ENCODE results near the gene ULBP3. TPM values are rescaled to one million over a fixed set of nuclear protein-coding genes. Genes with fewer than 3 reads are reported as not detected.

Gene ULBP3
- total and polyA plus RNA-seq, 2 of the 4 experiments (the other 2 are of a cell fraction) = 11.1 to 35.1 TPM

- Histone ChIP-seq H3K27ac (ENCODE audit: insufficient read depth, low read length) (no peak overlapping the region), H2AK5ac (ENCODE audit: low read depth, low read length) (no peak overlapping the region), H3K4ac (ENCODE audit: low read depth, low read length) (no peak overlapping the region), H3K14ac (replicated peaks; ENCODE audit: low read depth, low read length) (no peak overlapping the region), H3K27me3 (ENCODE audit: control insufficient read depth, insufficient read depth, low read length) (peaks cover 84% of the 10 kb centered on the region), H2BK120ac (ENCODE audit: low read depth, low read length) (no peak overlapping the region), H3K4me2 (ENCODE audit: low read depth, low read length) (no peak overlapping the region), H4K20me1 (ENCODE audit: insufficient read depth, low read length) (no peaks in the 10 kb centered on the region), H2BK20ac (ENCODE audit: low read depth, low read length) (no peak overlapping the region), H2BK5ac (ENCODE audit: low read depth, low read length, poor library complexity, severe bottlenecking) (no peak overlapping the region), H4K91ac (ENCODE audit: insufficient read depth, low read depth, low read length) (no peak overlapping the region), H3K4me3 (ENCODE audit: insufficient read depth, low read depth, low read length) (no peak overlapping the region), H3K4me1 (ENCODE audit: control insufficient read depth, insufficient read depth, low read length) (peaks cover 3% of the 10 kb centered on the region; the same call in 1 of the 2 replicates), H2BK15ac (ENCODE audit: low read depth, low read length) (no peak overlapping the region), H3K18ac (ENCODE audit: low read depth, low read length) (no peak overlapping the region), H4K5ac (ENCODE audit: low read depth, low read length) (no peak overlapping the region), H3K9ac (ENCODE audit: low read depth, low read length) (no peak overlapping the region), H3K9me1 (ENCODE audit: insufficient read depth, low read length) (no peaks in the 10 kb centered on the region), H3K9me3 (ENCODE audit: control insufficient read depth, insufficient read depth, low read length) (0 out of 2 replicates have a peak, but pooled peaks cover 2% of the 10 kb centered on the region), H3K79me1 (ENCODE audit: low read depth in 1 of 2, low read length in 2 of 2) (no peaks in the 10 kb centered on the region), H2AK9ac (replicated peaks; ENCODE audit: low read depth, low read length, poor library complexity) (peak overlapping the region; percentile 42), H4K8ac (ENCODE audit: low read depth in 2 of 2, low read length in 2 of 2) (no peak overlapping the region), H3K36me3 (ENCODE audit: control insufficient read depth, insufficient read depth, low read length) (no peaks in the 10 kb centered on the region), H2AFZ (replicated peaks; ENCODE audit: low read length, poor library complexity) (no peak overlapping the region), H3K23ac (ENCODE audit: low read depth, low read length) (no peak overlapping the region), H3K56ac (ENCODE audit: extremely low read depth, insufficient read depth, low read length) (no peak overlapping the region)
- no TSS peak for BruUV-seq (replicated peaks)
- ChIA-PET POLR2A (ENCODE audit: unreplicated experiment) (interaction anchor here (0.6 kb wide), 1 partner anchor 383 kb away, joined by 3 read pairs; no protein-coding TSS in a partner anchor), CTCF (no interaction called here)
- DNase-seq (no peak), ATAC-seq (ENCODE audit: low read depth) (no peak)
- intact Hi-C loops (cut with micrococcal nuclease) = no loop called here
- in situ Hi-C loops (cut with MboI; ENCODE audit: low sequenced_read_pairs) = no loop called here
- dilution Hi-C loops (cut with HindIII; ENCODE audit: low sequenced_read_pairs, unreplicated experiment) = no loop called here
- no CpG with 5 or more reads among the region's 7 CpGs for WGBS, 2 experiments (ENCODE audit: extremely low coverage in 2 of 2, insufficient read length in 1 of 2)
- no peak for TF ChIP-seq RCOR1 (IDR thresholded peaks at IDR 0.05; ENCODE audit: insufficient replicate concordance, low read length)
- no peak for TF ChIP-seq SMC3 (IDR thresholded peaks at IDR 0.05; ENCODE audit: low read depth, low read length)
- TF ChIP-seq MAZ (IDR thresholded peaks at IDR 0.05; ENCODE audit: borderline replicate concordance, low read depth, low read length) = no peak
- no peak for TF ChIP-seq NFE2L2 (IDR thresholded peaks at IDR 0.05; ENCODE audit: low read depth, low read length)
- no peak for TF ChIP-seq FOS (IDR thresholded peaks at IDR 0.05; ENCODE audit: low read depth, low read length)
- no peak for TF ChIP-seq RFX5 (IDR thresholded peaks at IDR 0.05; ENCODE audit: low read depth, low read length)
Observed at GRCh38 chr6:150029276-150029675, 39.6 kb downstream of the ULBP3 start.
